H7 (cell line): ENCODE data around the gene DGLUCY. TPM values are rescaled to one million over a fixed set of nuclear protein-coding genes. Genes with fewer than 3 reads are reported as not detected.
"Not testable (repeated sequence)": the region's sequence is repeated elsewhere in the genome, so short reads cannot be mapped to it uniquely, and the experiment has no call there.

Source experiments
- DNase-seq: peaks from one replicate; pipeline ENCODE4 v3.0.0; 2012
- H3K27me3 ChIP-seq: 2 replicates; pipeline ENCODE4 v1.6.0; 2011; ENCODE audit warnings: mild to moderate bottlenecking, low read length; ENCODE audit not compliant: control insufficient read depth, insufficient read depth
- H3K36me3 ChIP-seq: replicated peaks from 2 replicates; pipeline ENCODE4 v1.5.1; 2011; ENCODE audit warnings: low read length; ENCODE audit not compliant: control insufficient read depth, insufficient read depth
- H3K4me3 ChIP-seq: 2 replicates; pipeline ENCODE4 v1.5.1; 2011; ENCODE audit warnings: low read depth, mild to moderate bottlenecking, control low read depth, low read length, moderate library complexity; ENCODE audit not compliant: insufficient read depth
- total RNA-seq: library from RNA; depleted of rRNA; stranded (reverse); fragments of >200 nt; shearing (Covaris generic); gene quantifications from 2 replicates; pipeline ENCODE4 v1.2.3, GENCODE V29; 2014

Gene DGLUCY
- total RNA-seq, 1 experiment from 2014 or later: 20.3 TPM

GRCh38 chr14:91244501-91244901 is 130.6 kb downstream of the DGLUCY start, which contains the start of gene GPR68:
Gene GPR68, minus strand, starts transcription at chr14:91244704. Its CDS starts 9,654 bp downstream, at chr14:91235050.
- Histone ChIP-seq H3K36me3 (no peaks in the 10 kb centered on the region), H3K27me3 (no peaks in the 10 kb centered on the region), H3K4me3 (no peak within 1 kb of the TSS)
- peak; percentile 80 for DNase-seq

- no peaks in the 10 kb centered on the region for H3K27me3 ChIP-seq
These were observed 131.2 kb downstream of the DGLUCY start for GRCh38 chr14:91245029-91245428.

GRCh38 chr14:91245616-91246015 is 131.7 kb downstream of the DGLUCY start:
- H3K36me3 ChIP-seq, H3K27me3 ChIP-seq, H3K4me3 ChIP-seq, DNase-seq: not testable (repeated sequence)

More at GRCh38 chr14:91245029-91245428, 131.2 kb downstream of the DGLUCY start:
- DNase-seq: no peak
- H3K4me3 ChIP-seq: no peak overlapping the region
- no peaks in the 10 kb centered on the region for H3K36me3 ChIP-seq

GRCh38 chr14:91246051-91246852 is 132.4 kb downstream of the DGLUCY start:
- no peaks in the 10 kb centered on the region for H3K36me3 ChIP-seq
- H3K27me3 ChIP-seq: no peaks in the 10 kb centered on the region
- H3K4me3 ChIP-seq: no peak overlapping the region
- DNase-seq: no peak

- H3K4me3 ChIP-seq: no peak overlapping the region
- H3K36me3 ChIP-seq: no peaks in the 10 kb centered on the region
- DNase-seq: peak; percentile 71
- peaks cover 18% of the 10 kb centered on the region for H3K27me3 ChIP-seq
These were observed 136.2 kb downstream of the DGLUCY start for GRCh38 chr14:91249841-91250616.

GRCh38 chr14:91250912-91251311 is 137.0 kb downstream of the DGLUCY start:
- Histone ChIP-seq H3K27me3 (peaks cover 22% of the 10 kb centered on the region), H3K36me3 (no peaks in the 10 kb centered on the region), H3K4me3 (no peak overlapping the region)
- DNase-seq: no peak

- H3K4me3 ChIP-seq: peak overlapping the region; percentile 63
- peak; percentile 93 for DNase-seq
- H3K36me3 ChIP-seq: no peaks in the 10 kb centered on the region
- peaks cover 22% of the 10 kb centered on the region for H3K27me3 ChIP-seq
These were observed 139.3 kb downstream of the DGLUCY start for GRCh38 chr14:91252871-91253794.

- Histone ChIP-seq H3K27me3 (peaks cover 22% of the 10 kb centered on the region), H3K36me3 (no peaks in the 10 kb centered on the region), H3K4me3 (peak overlapping the region; percentile 63)
- DNase-seq: no peak
These were observed 140.0 kb downstream of the DGLUCY start for GRCh38 chr14:91253795-91254323.

GRCh38 chr14:91254461-91254860 is 140.6 kb downstream of the DGLUCY start:
- no peak overlapping the region for H3K4me3 ChIP-seq
- no peaks in the 10 kb centered on the region for H3K36me3 ChIP-seq
- H3K27me3 ChIP-seq: peaks cover 22% of the 10 kb centered on the region
- DNase-seq: no peak

- Histone ChIP-seq H3K4me3 (no peak overlapping the region), H3K36me3 (no peaks in the 10 kb centered on the region), H3K27me3 (peaks cover 22% of the 10 kb centered on the region)
- no peak for DNase-seq
These were observed 141.3 kb downstream of the DGLUCY start for GRCh38 chr14:91255026-91255695.

- no peaks in the 10 kb centered on the region for H3K36me3 ChIP-seq
These were observed 142.8 kb downstream of the DGLUCY start for GRCh38 chr14:91256661-91257060.

GRCh38 chr14:91257328-91258010 is 143.6 kb downstream of the DGLUCY start:
- no peak for DNase-seq
- Histone ChIP-seq H3K27me3 (peaks cover 20% of the 10 kb centered on the region), H3K36me3 (no peaks in the 10 kb centered on the region), H3K4me3 (no peak overlapping the region)

More at GRCh38 chr14:91256661-91257060, 142.8 kb downstream of the DGLUCY start:
- Histone ChIP-seq H3K27me3 (peaks cover 22% of the 10 kb centered on the region), H3K4me3 (no peak overlapping the region)
- no peak for DNase-seq

GRCh38 chr14:91258011-91258618 is 144.2 kb downstream of the DGLUCY start:
- DNase-seq: no peak
- H3K4me3 ChIP-seq: no peak overlapping the region
- no peaks in the 10 kb centered on the region for H3K36me3 ChIP-seq
- peaks cover 13% of the 10 kb centered on the region for H3K27me3 ChIP-seq
